ENCODE data around the gene DUSP19.

DNA sequence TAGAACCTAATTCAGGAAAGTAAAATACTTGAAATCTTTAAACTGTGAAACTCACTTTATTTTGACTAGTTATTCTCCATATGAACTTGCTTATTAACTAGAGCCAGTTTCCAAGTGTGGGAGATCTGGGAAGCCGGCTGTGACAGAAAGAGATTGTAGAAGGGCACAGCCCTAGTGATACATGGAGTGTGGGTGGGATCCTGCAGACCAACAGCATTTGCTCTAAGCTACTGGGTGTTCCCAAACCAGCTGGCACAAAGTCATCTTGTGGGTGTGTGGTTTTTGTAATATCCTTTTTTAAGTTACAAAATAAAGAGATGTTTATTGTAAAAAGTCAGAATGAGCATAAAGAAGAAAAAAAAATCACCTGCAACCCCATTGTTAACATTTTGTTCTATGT lies 3.4 kb downstream of the DUSP19 start:
- TF ChIP-seq, protein P1, sequence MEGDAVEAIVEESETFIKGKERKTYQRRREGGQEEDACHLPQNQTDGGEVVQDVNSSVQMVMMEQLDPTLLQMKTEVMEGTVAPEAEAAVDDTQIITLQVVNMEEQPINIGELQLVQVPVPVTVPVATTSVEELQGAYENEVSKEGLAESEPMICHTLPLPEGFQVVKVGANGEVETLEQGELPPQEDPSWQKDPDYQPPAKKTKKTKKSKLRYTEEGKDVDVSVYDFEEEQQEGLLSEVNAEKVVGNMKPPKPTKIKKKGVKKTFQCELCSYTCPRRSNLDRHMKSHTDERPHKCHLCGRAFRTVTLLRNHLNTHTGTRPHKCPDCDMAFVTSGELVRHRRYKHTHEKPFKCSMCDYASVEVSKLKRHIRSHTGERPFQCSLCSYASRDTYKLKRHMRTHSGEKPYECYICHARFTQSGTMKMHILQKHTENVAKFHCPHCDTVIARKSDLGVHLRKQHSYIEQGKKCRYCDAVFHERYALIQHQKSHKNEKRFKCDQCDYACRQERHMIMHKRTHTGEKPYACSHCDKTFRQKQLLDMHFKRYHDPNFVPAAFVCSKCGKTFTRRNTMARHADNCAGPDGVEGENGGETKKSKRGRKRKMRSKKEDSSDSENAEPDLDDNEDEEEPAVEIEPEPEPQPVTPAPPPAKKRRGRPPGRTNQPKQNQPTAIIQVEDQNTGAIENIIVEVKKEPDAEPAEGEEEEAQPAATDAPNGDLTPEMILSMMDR (IDR thresholded peaks at IDR 0.05): no peak
- TF ChIP-seq POLR2AphosphoS5 (IDR thresholded peaks at IDR 0.05; ENCODE audit: insufficient read depth in 1 of 2, low read depth in 1 of 2): no peak
- TF ChIP-seq POLR2A (IDR thresholded peaks at IDR 0.05): no peak
